A673 (cell line): ENCODE measurements around the gene ZFPM1. TPM values are rescaled to one million over a fixed set of nuclear protein-coding genes. Genes with fewer than 3 reads are reported as not detected.

ENCODE experiments used
- BruUV-seq: library from RNA; stranded (reverse); fragments of 400-500 nt; replicated peaks from 2 replicates; lab custom pipeline; 2021; lab: Mats Ljungman, UMichigan
- CTCF ChIA-PET: fragments of 300-600 bp; sonication (Branson Sonifier 250); formaldehyde crosslinking; loops from one replicate; lab custom pipeline; 2022; ENCODE audit warnings: antibody characterized with exemption; lab: Charles Lee
- POLR2A ChIA-PET: fragments of 300-600 bp; sonication (Branson Sonifier 250); formaldehyde crosslinking; loops from one replicate; lab custom pipeline; 2022; ENCODE audit warnings: antibody characterized with exemption; ENCODE audit not compliant: low non-redundant PET; lab: Charles Lee
- DNase-seq: peaks from one replicate; pipeline ENCODE4 v3.0.0-alpha.2; 2015; ENCODE audit warnings: low spot score
- H3K27ac ChIP-seq: fragments of 200-600 bp; sonication (generic); 2 replicates; pipeline ENCODE4 v1.5.1; 2016; ENCODE audit warnings: mixed run types, low read depth, mild to moderate bottlenecking, mixed read lengths, antibody characterized with exemption, low read length; ENCODE audit not compliant: poor library complexity, severe bottlenecking
- H3K27me3 ChIP-seq: fragments of 200-600 bp; sonication (generic); replicated peaks from 2 replicates; pipeline ENCODE4 v1.6.1; 2017; ENCODE audit warnings: mixed run types, low read depth, mild to moderate bottlenecking, mixed read lengths, antibody characterized with exemption, low read length; ENCODE audit not compliant: insufficient read depth, poor library complexity
- H3K36me3 ChIP-seq: fragments of 200-600 bp; sonication (generic); 2 replicates; pipeline ENCODE4 v1.6.1; 2016; ENCODE audit warnings: mixed run types, mild to moderate bottlenecking, mixed read lengths, antibody characterized with exemption, low read length; ENCODE audit not compliant: insufficient read depth, poor library complexity, severe bottlenecking
- H3K4me1 ChIP-seq: fragments of 200-600 bp; sonication (generic); 2 replicates; pipeline ENCODE4 v1.6.1; 2017; ENCODE audit warnings: mixed run types, mild to moderate bottlenecking, mixed read lengths, antibody characterized with exemption, low read length; ENCODE audit not compliant: insufficient read depth, poor library complexity, severe bottlenecking
- H3K4me3 ChIP-seq: fragments of 200-600 bp; sonication (generic); 2 replicates; pipeline ENCODE4 v1.5.1; 2016; ENCODE audit warnings: low read depth, mixed run types, mild to moderate bottlenecking, mixed read lengths, low read length; ENCODE audit not compliant: poor library complexity, severe bottlenecking
- H3K9me3 ChIP-seq: fragments of 200-600 bp; sonication (generic); 2 replicates; pipeline ENCODE4 v1.6.1; 2016; ENCODE audit warnings: mixed run types, low read depth, mild to moderate bottlenecking, mixed read lengths, antibody characterized with exemption, low read length; ENCODE audit not compliant: poor library complexity, severe bottlenecking
- CTCF ChIP-seq: fragments of 300-800, 200-600 bp; sonication (generic); conservative IDR thresholded peaks from 2 replicates; pipeline ENCODE4 v1.5.1; 2017; ENCODE audit warnings: low read depth, mild to moderate bottlenecking, antibody characterized with exemption, low read length, moderate library complexity, mixed read lengths
- EZH2 ChIP-seq: fragments of 200-600 bp; sonication (generic); IDR thresholded peaks from 2 replicates; pipeline ENCODE4 v1.6.1; 2017; ENCODE audit warnings: borderline replicate concordance, low read depth, mild to moderate bottlenecking, mixed read lengths, antibody characterized with exemption, low read length; ENCODE audit not compliant: poor library complexity, severe bottlenecking
- intact Hi-C: fragments of 100-400 bp; cut with micrococcal nuclease; formaldehyde crosslinking; loops from one replicate; pipeline ENCODE4 v1.10.0; 2022; ENCODE audit not compliant: unreplicated experiment
- total RNA-seq: library from RNA; stranded (reverse); gene quantifications from 2 replicates; pipeline ENCODE4 v1.2.3, GENCODE V29; 2021

Gene ZFPM1
- total RNA-seq, 1 experiment from 2014 or later, result 5.6 TPM

- Histone ChIP-seq H3K4me3 (no peak overlapping the region), H3K27ac (no peak overlapping the region), H3K4me1 (no peaks in the 10 kb centered on the region), H3K27me3 (no peaks in the 10 kb centered on the region), H3K36me3 (no peaks in the 10 kb centered on the region), H3K9me3 (no peaks in the 10 kb centered on the region)
- no peak for TF ChIP-seq CTCF
- TF ChIP-seq EZH2, result no peak
- no TSS peak for BruUV-seq
- CTCF ChIA-PET, result no interaction called here
- intact Hi-C loops, result no loop called here
- DNase-seq, result no peak
- POLR2A ChIA-PET, result no interaction called here
Observed at GRCh38 chr16:88440686-88441405, 12.2 kb upstream of the ZFPM1 start.

GRCh38 chr16:88441460-88441859, 11.6 kb upstream of the ZFPM1 start:
- POLR2A ChIA-PET, result no interaction called here
- CTCF ChIA-PET, result no interaction called here
- DNase-seq, result no peak
- Histone ChIP-seq H3K36me3 (no peaks in the 10 kb centered on the region), H3K4me3 (no peak overlapping the region), H3K27ac (no peak overlapping the region), H3K4me1 (no peaks in the 10 kb centered on the region), H3K9me3 (no peaks in the 10 kb centered on the region), H3K27me3 (no peaks in the 10 kb centered on the region)
- intact Hi-C loops, result no loop called here
- TF ChIP-seq EZH2, result no peak
- no peak for TF ChIP-seq CTCF
- BruUV-seq, result no TSS peak

- DNase-seq, result no peak
- BruUV-seq, result no TSS peak
- H3K36me3 ChIP-seq, result no peaks in the 10 kb centered on the region
- ChIA-PET CTCF (no interaction called here), POLR2A (interaction anchor here (0.8 kb wide), 1 partner anchor 69 kb away, joined by 3 read pairs; no protein-coding TSS in a partner anchor)
- H3K27ac ChIP-seq, result no peak overlapping the region
- no peak overlapping the region for H3K4me3 ChIP-seq
- intact Hi-C loops, result no loop called here
- no peaks in the 10 kb centered on the region for H3K4me1 ChIP-seq
- TF ChIP-seq CTCF (no peak), EZH2 (no peak)
- no peaks in the 10 kb centered on the region for H3K27me3 ChIP-seq
- no peaks in the 10 kb centered on the region for H3K9me3 ChIP-seq
Observed at GRCh38 chr16:88442383-88442726, 10.7 kb upstream of the ZFPM1 start.
